ENCODE results near the gene MOB1B. TPM values are rescaled to one million over a fixed set of nuclear protein-coding genes. Genes with fewer than 3 reads are reported as not detected.

Gene MOB1B
- total and polyA plus RNA-seq, 3 donors from 2014 or later, result 8.9 to 16.4 (median 15.0) TPM

DNA sequence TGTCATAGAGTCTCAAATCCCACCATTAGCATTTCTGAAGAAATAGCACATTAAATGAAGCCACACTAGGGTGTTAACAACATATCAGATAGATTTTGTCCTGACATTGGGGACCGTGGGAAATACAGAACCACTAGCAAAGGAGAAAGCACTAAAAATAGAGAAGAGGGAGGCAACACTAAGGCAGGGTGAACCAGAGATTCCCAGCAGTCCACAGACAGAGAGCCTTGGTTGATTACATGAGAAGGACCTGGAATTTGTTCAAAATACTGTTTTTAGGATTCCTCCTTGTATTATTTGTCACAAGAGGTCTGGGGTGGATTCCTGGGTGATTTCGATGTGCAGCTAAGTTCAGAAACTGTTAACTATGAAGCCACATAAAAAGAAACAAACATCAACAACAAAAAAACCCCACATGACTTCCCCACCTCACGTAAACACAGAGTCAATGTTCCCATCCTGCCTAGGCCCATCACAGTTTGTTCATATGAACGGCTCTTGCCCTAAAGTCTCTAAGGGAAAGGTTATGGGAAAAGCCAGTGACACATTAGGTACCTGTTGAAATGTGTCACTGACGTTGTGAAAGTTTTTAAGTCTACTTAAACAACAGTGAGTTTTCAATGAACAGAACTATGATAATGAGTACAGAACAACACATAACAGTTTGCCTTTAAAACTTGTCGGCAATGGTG is 38.9 kb upstream of the MOB1B start:
- no peaks in the 10 kb centered on the region for H3K9me3 ChIP-seq
- DNase-seq, result no peak
- no peaks in the 10 kb centered on the region for H3K27me3 ChIP-seq
- H3K36me3 ChIP-seq (ENCODE audit: low read depth, missing control alignments), result no peaks in the 10 kb centered on the region
- H3K4me3 ChIP-seq, result no peak overlapping the region
- TF ChIP-seq POLR2A (IDR thresholded peaks at IDR 0.05), result no peak
- TF ChIP-seq, protein P1, sequence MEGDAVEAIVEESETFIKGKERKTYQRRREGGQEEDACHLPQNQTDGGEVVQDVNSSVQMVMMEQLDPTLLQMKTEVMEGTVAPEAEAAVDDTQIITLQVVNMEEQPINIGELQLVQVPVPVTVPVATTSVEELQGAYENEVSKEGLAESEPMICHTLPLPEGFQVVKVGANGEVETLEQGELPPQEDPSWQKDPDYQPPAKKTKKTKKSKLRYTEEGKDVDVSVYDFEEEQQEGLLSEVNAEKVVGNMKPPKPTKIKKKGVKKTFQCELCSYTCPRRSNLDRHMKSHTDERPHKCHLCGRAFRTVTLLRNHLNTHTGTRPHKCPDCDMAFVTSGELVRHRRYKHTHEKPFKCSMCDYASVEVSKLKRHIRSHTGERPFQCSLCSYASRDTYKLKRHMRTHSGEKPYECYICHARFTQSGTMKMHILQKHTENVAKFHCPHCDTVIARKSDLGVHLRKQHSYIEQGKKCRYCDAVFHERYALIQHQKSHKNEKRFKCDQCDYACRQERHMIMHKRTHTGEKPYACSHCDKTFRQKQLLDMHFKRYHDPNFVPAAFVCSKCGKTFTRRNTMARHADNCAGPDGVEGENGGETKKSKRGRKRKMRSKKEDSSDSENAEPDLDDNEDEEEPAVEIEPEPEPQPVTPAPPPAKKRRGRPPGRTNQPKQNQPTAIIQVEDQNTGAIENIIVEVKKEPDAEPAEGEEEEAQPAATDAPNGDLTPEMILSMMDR (IDR thresholded peaks at IDR 0.05), result no peak
- 67 to 73% methylated on average over 6 of the region's 6 CpGs for WGBS, 2 donors
- H3K4me1 ChIP-seq, result no peaks in the 10 kb centered on the region
- H3K27ac ChIP-seq, result no peak overlapping the region
- intact Hi-C loops (cut with DNase I; ENCODE audit: low total_unique reads), result no loop called here

DNA sequence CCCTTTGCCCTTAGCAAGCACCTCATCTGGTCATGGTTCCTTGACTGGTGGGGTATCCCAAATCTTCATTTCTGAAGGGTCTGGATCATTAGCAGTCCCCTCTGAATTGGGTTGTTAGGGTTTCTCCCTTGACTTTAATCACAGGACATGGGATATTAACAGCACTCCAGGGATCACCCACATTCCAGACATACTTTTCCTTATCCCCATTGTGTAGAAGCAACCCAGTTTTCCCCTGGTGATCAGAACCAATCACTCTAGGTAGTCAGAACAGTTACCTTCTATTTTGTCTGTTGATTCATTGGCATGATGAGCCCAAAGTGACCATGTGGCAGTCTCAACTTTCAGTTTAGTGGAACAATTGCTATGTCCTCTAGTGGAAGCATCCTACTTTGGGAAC is 33.4 kb upstream of the MOB1B start:
- Histone ChIP-seq H3K9me3 (no peaks in the 10 kb centered on the region), H3K36me3 (ENCODE audit: low read depth, missing control alignments) (no peaks in the 10 kb centered on the region), H3K4me3 (no peak overlapping the region), H3K4me1 (no peaks in the 10 kb centered on the region), H3K27ac (no peak overlapping the region), H3K27me3 (no peaks in the 10 kb centered on the region)
- TF ChIP-seq POLR2A (IDR thresholded peaks at IDR 0.05), result no peak
- TF ChIP-seq, protein P1 (IDR thresholded peaks at IDR 0.05), result no peak
- no peak for DNase-seq
- intact Hi-C loops (cut with DNase I; ENCODE audit: low total_unique reads), result no loop called here

DNA sequence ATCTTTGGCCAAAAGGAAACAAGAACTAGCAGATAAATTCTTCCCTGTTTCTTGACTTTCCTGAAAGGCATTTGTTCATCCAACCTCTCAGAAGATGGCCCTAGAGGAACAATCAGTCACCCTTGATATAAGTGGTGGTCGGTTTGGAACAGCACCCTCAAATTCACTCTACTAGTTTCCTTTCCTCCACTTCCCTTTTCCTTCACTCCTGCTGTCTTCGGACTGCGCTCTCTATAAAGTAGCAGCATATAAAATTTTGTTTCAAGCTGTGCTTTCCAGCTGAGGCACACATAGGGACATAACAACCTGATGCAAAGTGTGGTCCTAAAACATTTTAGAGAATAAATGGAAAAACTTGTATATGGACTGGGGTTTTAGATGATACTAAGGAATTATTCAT is 29.0 kb upstream of the MOB1B start:
- WGBS, 2 donors, result 88 to 91% methylated on average over 3 of the region's 3 CpGs
- no peaks in the 10 kb centered on the region for H3K9me3 ChIP-seq
- no peaks in the 10 kb centered on the region for H3K27me3 ChIP-seq
- no peak for DNase-seq
- no peak overlapping the region for H3K4me3 ChIP-seq
- TF ChIP-seq, protein P1 (IDR thresholded peaks at IDR 0.05), result no peak
- no peak for TF ChIP-seq POLR2A (IDR thresholded peaks at IDR 0.05)
- H3K27ac ChIP-seq, result no peak overlapping the region
- H3K36me3 ChIP-seq (ENCODE audit: low read depth, missing control alignments), result no peaks in the 10 kb centered on the region
- H3K4me1 ChIP-seq, result no peaks in the 10 kb centered on the region
- intact Hi-C loops (cut with DNase I; ENCODE audit: low total_unique reads), result no loop called here

DNA sequence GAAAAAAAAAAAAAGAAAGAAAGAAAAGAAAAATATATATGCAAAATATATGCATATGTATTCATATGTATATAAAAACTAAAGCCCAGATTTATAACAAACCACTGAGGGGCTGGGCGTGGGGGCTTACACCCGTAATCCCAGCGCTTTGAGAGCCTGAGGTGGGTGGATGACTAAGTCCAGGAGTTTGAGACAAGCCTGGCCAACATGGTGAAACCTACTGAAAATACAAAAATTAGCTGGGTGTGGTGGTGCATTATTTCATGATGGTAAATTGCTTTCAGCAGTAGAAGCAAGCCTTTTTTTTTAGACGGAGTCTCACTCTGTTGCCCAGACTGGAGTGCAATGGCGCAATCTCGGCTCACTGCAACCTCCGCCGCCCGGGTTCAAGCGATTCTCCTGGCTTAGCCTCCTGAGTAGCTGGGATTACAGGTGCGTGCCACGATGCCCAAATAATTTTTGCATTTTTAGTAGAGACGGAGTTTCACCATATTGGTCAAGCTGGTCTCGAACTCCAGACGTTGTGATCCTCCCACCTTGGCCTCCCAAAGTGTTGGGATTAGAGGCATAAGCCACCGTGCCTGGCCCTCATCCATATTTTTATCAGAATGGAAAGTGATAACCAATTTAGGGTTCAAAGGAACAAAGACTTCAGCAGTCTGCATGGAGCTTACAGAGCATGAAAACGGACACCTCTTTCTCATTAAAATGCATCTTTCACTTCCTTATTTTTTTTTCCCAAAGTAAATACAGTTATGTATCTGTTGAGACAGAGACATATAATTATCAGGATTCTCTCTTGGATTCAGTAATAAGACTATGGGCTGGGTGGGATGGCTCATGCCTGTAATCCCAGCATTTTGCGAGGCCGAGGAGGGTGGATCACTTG is 27.7 kb upstream of the MOB1B start:
- H3K27ac ChIP-seq, result no peak overlapping the region
- no peaks in the 10 kb centered on the region for H3K36me3 ChIP-seq (ENCODE audit: low read depth, missing control alignments)
- H3K27me3 ChIP-seq, result no peaks in the 10 kb centered on the region
- DNase-seq, result no peak
- no peaks in the 10 kb centered on the region for H3K4me1 ChIP-seq
- no peak overlapping the region for H3K4me3 ChIP-seq
- intact Hi-C loops (cut with DNase I; ENCODE audit: low total_unique reads), result no loop called here
- TF ChIP-seq POLR2A (IDR thresholded peaks at IDR 0.05), result no peak
- TF ChIP-seq, protein P1 (IDR thresholded peaks at IDR 0.05), result no peak
- no peaks in the 10 kb centered on the region for H3K9me3 ChIP-seq
- 90 to 91% methylated on average over 19 of the region's 19 CpGs for WGBS, 2 donors
